GM23248 (cell line): Measurements from ENCODE around the gene ZNF143. TPM values are rescaled to one million over a fixed set of nuclear protein-coding genes. Genes with fewer than 3 reads are reported as not detected.

Source experiments
- DNase-seq: peaks from one replicate; pipeline ENCODE4 v3.0.0-alpha.2; 2015
- H2AFZ ChIP-seq: fragments of 200-600 bp; sonication (generic); 2 replicates; pipeline ENCODE4 v1.6.1; 2016; ENCODE audit warnings: antibody characterized with exemption
- H3F3A ChIP-seq: fragments of 200-600 bp; sonication (generic); 2 replicates; pipeline ENCODE4 v1.6.1; 2016; ENCODE audit warnings: mild to moderate bottlenecking, antibody characterized with exemption, mixed run types; ENCODE audit not compliant: insufficient read depth
- H3K27ac ChIP-seq: fragments of 200-600 bp; sonication (generic); 2 replicates; pipeline ENCODE4 v1.5.1; 2016; ENCODE audit warnings: mild to moderate bottlenecking
- H3K27me3 ChIP-seq: fragments of 200-600 bp; sonication (generic); replicated peaks from 2 replicates; pipeline ENCODE4 v1.6.1; 2016; ENCODE audit warnings: mild to moderate bottlenecking; ENCODE audit not compliant: insufficient read depth
- H3K36me3 ChIP-seq: fragments of 200-600 bp; sonication (generic); 2 replicates; pipeline ENCODE4 v1.6.1; 2016; ENCODE audit warnings: low read depth, mild to moderate bottlenecking
- H3K4me1 ChIP-seq: fragments of 200-600 bp; sonication (generic); 2 replicates; pipeline ENCODE4 v1.6.1; 2016; ENCODE audit warnings: mild to moderate bottlenecking; ENCODE audit not compliant: insufficient read depth
- H3K4me2 ChIP-seq: fragments of 200-600 bp; sonication (generic); one replicate; pipeline ENCODE4 v1.6.1; 2016; ENCODE audit warnings: mild to moderate bottlenecking; ENCODE audit not compliant: unreplicated experiment
- H3K4me3 ChIP-seq: fragments of 200-600 bp; sonication (generic); 2 replicates; pipeline ENCODE4 v1.5.1; 2016; ENCODE audit warnings: mild to moderate bottlenecking
- H3K79me2 ChIP-seq: fragments of 200-600 bp; sonication (generic); 2 replicates; pipeline ENCODE4 v1.6.1; 2016; ENCODE audit warnings: mild to moderate bottlenecking; ENCODE audit not compliant: insufficient read depth
- H3K9ac ChIP-seq: fragments of 200-600 bp; sonication (generic); 2 replicates; pipeline ENCODE4 v1.6.1; 2016; ENCODE audit warnings: mild to moderate bottlenecking
- H3K9me2 ChIP-seq: fragments of 200-600 bp; sonication (generic); 2 replicates; pipeline ENCODE4 v1.6.1; 2016; ENCODE audit warnings: mixed run types, mild to moderate bottlenecking, moderate library complexity; ENCODE audit not compliant: insufficient read depth
- H3K9me3 ChIP-seq: fragments of 200-600 bp; sonication (generic); one replicate; pipeline ENCODE4 v1.6.1; 2017; ENCODE audit warnings: low read depth
- H4K20me1 ChIP-seq: fragments of 200-600 bp; sonication (generic); 2 replicates; pipeline ENCODE4 v1.6.0; 2016; ENCODE audit not compliant: insufficient read depth
- EZH2 ChIP-seq: fragments of 200-600 bp; sonication (generic); IDR thresholded peaks from 2 replicates; pipeline ENCODE4 v1.6.1; 2018; ENCODE audit warnings: antibody characterized with exemption, mild to moderate bottlenecking; ENCODE audit not compliant: insufficient read depth, poor library complexity, severe bottlenecking
- EZH2phosphoT487 ChIP-seq: fragments of 200-600 bp; sonication (generic); IDR thresholded peaks from 2 replicates; pipeline ENCODE4 v1.6.1; 2018; ENCODE audit warnings: antibody characterized with exemption, moderate library complexity, mild to moderate bottlenecking, low read depth; ENCODE audit not compliant: insufficient read depth
- WGBS, 2 experiments: methylation state at CpG; one replicate each; pipeline ENCODE4 v1.1.6; 2015 to 2017; ENCODE audit warnings: low lambda C conversion rate in 2 of 2, low coverage in 1 of 2; ENCODE audit errors: missing lambda C conversion rate in 2 of 2; 5-methylcytosine and 5-hydroxymethylcytosine counted together
- in situ Hi-C: fragments of 300-500 bp; cut with MboI; formaldehyde crosslinking; loops from 2 replicates; pipeline ENCODE4 v1.15.0; 2020
- polyA plus RNA-seq: library from polyadenylated mRNA; unstranded; fragments of >200 nt; fragmentation: Nextera tagmentation; extraction: Ambion mirVana; gene quantifications from 2 replicates; pipeline ENCODE4 v1.2.1, GENCODE V29; 2016
- total RNA-seq: library from RNA; depleted of rRNA; stranded (reverse); fragments of >200 nt; shearing (Covaris generic); gene quantifications from 2 replicates; pipeline ENCODE4 v1.2.3, GENCODE V29; 2014

Gene ZNF143
- total and polyA plus RNA-seq, 2 experiments from 2014 or later: 16.7 to 20.5 TPM

- no peak for TF ChIP-seq EZH2phosphoT487
- TF ChIP-seq EZH2: no peak
- in situ Hi-C loops: no loop called here
- Histone ChIP-seq H3K4me2 (peak overlapping the region; percentile 90), H3K4me1 (peaks cover 45% of the 10 kb centered on the region), H3K36me3 (no peaks in the 10 kb centered on the region), H3K4me3 (peak overlapping the region; percentile 58), H4K20me1 (no peaks in the 10 kb centered on the region), H3F3A (peaks cover 28% of the 10 kb centered on the region), H3K9ac (peak overlapping the region; percentile 93), H3K79me2 (no peaks in the 10 kb centered on the region; the same call in 1 of the 2 replicates), H3K9me2 (no peaks in the 10 kb centered on the region), H2AFZ (peak overlapping the region; percentile 39), H3K9me3 (no peaks in the 10 kb centered on the region), H3K27me3 (no peaks in the 10 kb centered on the region), H3K27ac (peak overlapping the region; percentile 99)
- WGBS, 2 experiments: 5 to 6% methylated on average over 7 of the region's 7 CpGs
- DNase-seq: peak; percentile 95
These were observed 108.2 kb downstream of the ZNF143 start for GRCh38 chr11:9568854-9569587.

DNA sequence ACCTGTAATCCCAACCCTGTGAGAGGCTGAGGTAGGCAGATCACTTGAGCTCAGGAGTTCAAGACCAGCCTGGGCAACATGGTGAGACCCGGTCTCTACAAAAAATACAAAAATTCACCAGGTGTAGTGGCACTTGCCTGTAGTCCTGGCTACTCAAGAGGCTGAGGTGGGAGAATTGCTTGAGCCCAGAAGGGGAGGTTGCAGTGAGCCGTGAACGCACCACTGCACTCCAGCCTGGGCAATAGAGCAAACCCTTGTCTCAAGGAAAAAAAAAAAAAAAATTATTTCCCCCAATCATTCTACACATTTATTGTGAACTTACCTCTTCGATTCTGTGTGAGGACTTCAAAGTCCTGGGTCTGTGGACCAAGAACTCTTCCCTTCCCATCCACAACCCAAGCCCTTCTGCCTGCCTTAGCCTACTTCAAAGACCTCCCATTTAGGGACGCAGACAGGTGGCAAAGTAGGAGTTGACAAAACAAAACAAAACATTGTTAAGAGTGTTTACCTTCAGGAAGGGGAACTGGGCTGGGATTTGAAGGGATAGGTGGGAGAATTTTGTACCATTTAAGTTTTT is 108.9 kb downstream of the ZNF143 start:
- no peak for DNase-seq
- Histone ChIP-seq H3F3A (peaks cover 28% of the 10 kb centered on the region), H3K79me2 (peaks cover 5% of the 10 kb centered on the region), H3K9me3 (no peaks in the 10 kb centered on the region), H3K4me3 (no peak overlapping the region), H3K27ac (peak overlapping the region; percentile 99), H3K9me2 (no peaks in the 10 kb centered on the region), H3K36me3 (no peaks in the 10 kb centered on the region), H3K4me2 (peak overlapping the region; percentile 90), H3K4me1 (peaks cover 45% of the 10 kb centered on the region), H4K20me1 (no peaks in the 10 kb centered on the region), H2AFZ (peak overlapping the region; percentile 39), H3K27me3 (no peaks in the 10 kb centered on the region), H3K9ac (peak overlapping the region; percentile 93)
- 79 to 85% methylated on average over 5 of the region's 5 CpGs for WGBS, 2 experiments
- in situ Hi-C loops: no loop called here
- TF ChIP-seq EZH2phosphoT487: no peak
- TF ChIP-seq EZH2: no peak

GRCh38 chr11:9570313-9571025 is 109.7 kb downstream of the ZNF143 start:
- H3K9me3 ChIP-seq: no peaks in the 10 kb centered on the region
- H3K9me2 ChIP-seq: no peaks in the 10 kb centered on the region
- in situ Hi-C loops: no loop called here
- H3K4me1 ChIP-seq: peaks cover 42% of the 10 kb centered on the region
- no peaks in the 10 kb centered on the region for H3K27me3 ChIP-seq
- TF ChIP-seq EZH2: no peak
- TF ChIP-seq EZH2phosphoT487: no peak
- H4K20me1 ChIP-seq: no peaks in the 10 kb centered on the region
- no peak overlapping the region for H2AFZ ChIP-seq
- no peak for DNase-seq
- peaks cover 29% of the 10 kb centered on the region for H3F3A ChIP-seq
- H3K79me2 ChIP-seq: peaks cover 13% of the 10 kb centered on the region
- no peaks in the 10 kb centered on the region for H3K36me3 ChIP-seq
- no peak overlapping the region for H3K4me2 ChIP-seq
- H3K9ac ChIP-seq: no peak overlapping the region
- H3K4me3 ChIP-seq: no peak overlapping the region
- WGBS, 2 experiments: 78 to 83% methylated on average over 9 of the region's 9 CpGs
- no peak overlapping the region for H3K27ac ChIP-seq

GRCh38 chr11:9571071-9571762 is 110.4 kb downstream of the ZNF143 start:
- Histone ChIP-seq H3K27ac (no peak overlapping the region), H3F3A (peaks cover 34% of the 10 kb centered on the region), H2AFZ (no peak overlapping the region), H3K79me2 (peaks cover 21% of the 10 kb centered on the region), H3K9me2 (no peaks in the 10 kb centered on the region), H3K4me2 (no peak overlapping the region), H3K9me3 (no peaks in the 10 kb centered on the region), H3K9ac (no peak overlapping the region), H3K4me3 (no peak overlapping the region), H4K20me1 (no peaks in the 10 kb centered on the region), H3K27me3 (no peaks in the 10 kb centered on the region), H3K4me1 (peaks cover 40% of the 10 kb centered on the region), H3K36me3 (peaks cover 3% of the 10 kb centered on the region; the same call in 1 of the 2 replicates)
- in situ Hi-C loops: no loop called here
- 87% methylated on average over 8 of the region's 8 CpGs for WGBS, 2 experiments
- no peak for DNase-seq
- TF ChIP-seq EZH2phosphoT487 (no peak), EZH2 (no peak)
